PC-9 (cell line): Measurements from ENCODE around the gene DENND2A. TPM values are rescaled to one million over a fixed set of nuclear protein-coding genes. Genes with fewer than 3 reads are reported as not detected.

Experiments
- BruUV-seq: library from RNA; stranded (reverse); fragments of 400-500 nt; replicated peaks from 2 replicates; lab custom pipeline; 2021; lab: Mats Ljungman, UMichigan
- CTCF ChIA-PET: fragments of 300-600 bp; sonication (Branson Sonifier 250); formaldehyde crosslinking; loops from one replicate; lab custom pipeline; 2022; ENCODE audit warnings: antibody characterized with exemption; lab: Charles Lee
- POLR2A ChIA-PET: fragments of 300-600 bp; sonication (Branson Sonifier 250); formaldehyde crosslinking; loops from one replicate; lab custom pipeline; 2022; ENCODE audit warnings: antibody characterized with exemption; ENCODE audit not compliant: unreplicated experiment; lab: Charles Lee
- DNase-seq, 2 experiments: peaks; one replicate each; pipeline versions ENCODE4 v3.0.0 to v3.0.0-alpha.2; 2015 to 2022; ENCODE audit warnings: mixed read lengths in 1 of 2
- H2AFZ ChIP-seq: fragments of 200-600 bp; sonication (generic); 2 replicates; pipeline ENCODE4 v1.8.1; 2017; ENCODE audit warnings: antibody characterized with exemption
- H3F3A ChIP-seq: fragments of 200-600 bp; sonication (generic); 2 replicates; pipeline ENCODE4 v1.8.1; 2017; ENCODE audit warnings: antibody characterized with exemption, mild to moderate bottlenecking, low read depth; ENCODE audit not compliant: insufficient read depth
- H3K27ac ChIP-seq: fragments of 200-600 bp; sonication (generic); 2 replicates; pipeline ENCODE4 v1.6.1; 2016; ENCODE audit warnings: mixed run types
- H3K27me3 ChIP-seq: fragments of 200-600 bp; sonication (generic); 2 replicates; pipeline ENCODE4 v1.6.1; 2016; ENCODE audit warnings: low read depth, mixed run types; ENCODE audit not compliant: insufficient read depth
- H3K36me3 ChIP-seq: fragments of 200-600 bp; sonication (generic); 2 replicates; pipeline ENCODE4 v1.6.1; 2016; ENCODE audit warnings: low read depth, mixed run types
- H3K4me1 ChIP-seq: fragments of 200-600 bp; sonication (generic); replicated peaks from 2 replicates; pipeline ENCODE4 v1.6.1; 2016; ENCODE audit warnings: mixed run types; ENCODE audit not compliant: insufficient read depth
- H3K4me2 ChIP-seq: fragments of 200-600 bp; sonication (generic); 2 replicates; pipeline ENCODE4 v1.6.1; 2017; ENCODE audit warnings: mixed run types
- H3K4me3 ChIP-seq: fragments of 200-600 bp; sonication (generic); 2 replicates; pipeline ENCODE4 v1.6.1; 2016; ENCODE audit warnings: mixed run types
- H3K79me2 ChIP-seq: fragments of 200-600 bp; sonication (generic); 2 replicates; pipeline ENCODE4 v1.6.1; 2017; ENCODE audit warnings: low read depth, mixed run types
- H3K9me2 ChIP-seq: fragments of 200-600 bp; sonication (generic); 2 replicates; pipeline ENCODE4 v1.8.1; 2017; ENCODE audit warnings: mild to moderate bottlenecking; ENCODE audit not compliant: insufficient read depth
- H3K9me3 ChIP-seq: fragments of 200-600 bp; sonication (generic); 2 replicates; pipeline ENCODE4 v1.8.1; 2016; ENCODE audit warnings: low read depth; ENCODE audit not compliant: insufficient read depth
- H4K20me1 ChIP-seq: fragments of 200-600 bp; sonication (generic); 2 replicates; pipeline ENCODE4 v1.8.1; 2017; ENCODE audit not compliant: insufficient read depth
- EZH2 ChIP-seq: fragments of 200-600 bp; sonication (generic); IDR thresholded peaks from 2 replicates; pipeline ENCODE4 v1.8.0; 2017; ENCODE audit warnings: antibody characterized with exemption, low read depth
- intact Hi-C: fragments of 100-400 bp; cut with micrococcal nuclease; formaldehyde crosslinking; loops from one replicate; pipeline ENCODE4 v1.10.0; 2022; ENCODE audit not compliant: unreplicated experiment
- total RNA-seq: library from RNA; stranded (reverse); gene quantifications from 2 replicates; pipeline ENCODE4 v1.2.3, GENCODE V29; 2021
- TF ChIP-seq, protein P1 (sequence below): fragments of 200-600 bp; sonication (generic); conservative IDR thresholded peaks from 2 replicates; pipeline ENCODE4 v1.6.1; 2017; ENCODE audit warnings: mixed run types, antibody characterized with exemption, mild to moderate bottlenecking, moderate library complexity

DENND2A gene
- total RNA-seq, 1 experiment from 2014 or later: 4.2 TPM

DNA sequence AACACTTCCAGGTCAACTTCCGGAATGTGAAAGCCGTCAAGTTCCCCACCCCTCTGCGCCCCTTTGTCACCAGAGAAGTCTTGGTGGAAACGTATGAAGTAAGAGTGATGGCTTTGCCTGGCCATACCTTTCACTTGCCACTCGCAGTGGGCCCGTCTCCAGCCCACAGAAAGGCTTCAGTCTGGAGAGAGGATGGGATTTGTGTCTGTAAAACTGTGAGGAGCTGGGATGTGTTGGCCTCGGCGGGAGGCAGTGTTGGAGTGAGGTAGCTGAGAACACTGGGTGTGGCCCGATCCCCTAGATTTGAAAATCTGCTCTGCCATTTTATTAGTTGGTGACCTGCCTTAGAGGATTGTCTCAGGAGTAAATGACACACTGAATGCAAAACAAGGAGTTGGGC is 38.6 kb upstream of the DENND2A start:
- no TSS peak for BruUV-seq
- 0 out of 2 replicates have a peak, but pooled peaks cover 2% of the 10 kb centered on the region for H4K20me1 ChIP-seq
- H3K27ac ChIP-seq: no peak overlapping the region
- DNase-seq: peak in 1 of 2 experiments; percentile 20
- TF ChIP-seq, protein P1, sequence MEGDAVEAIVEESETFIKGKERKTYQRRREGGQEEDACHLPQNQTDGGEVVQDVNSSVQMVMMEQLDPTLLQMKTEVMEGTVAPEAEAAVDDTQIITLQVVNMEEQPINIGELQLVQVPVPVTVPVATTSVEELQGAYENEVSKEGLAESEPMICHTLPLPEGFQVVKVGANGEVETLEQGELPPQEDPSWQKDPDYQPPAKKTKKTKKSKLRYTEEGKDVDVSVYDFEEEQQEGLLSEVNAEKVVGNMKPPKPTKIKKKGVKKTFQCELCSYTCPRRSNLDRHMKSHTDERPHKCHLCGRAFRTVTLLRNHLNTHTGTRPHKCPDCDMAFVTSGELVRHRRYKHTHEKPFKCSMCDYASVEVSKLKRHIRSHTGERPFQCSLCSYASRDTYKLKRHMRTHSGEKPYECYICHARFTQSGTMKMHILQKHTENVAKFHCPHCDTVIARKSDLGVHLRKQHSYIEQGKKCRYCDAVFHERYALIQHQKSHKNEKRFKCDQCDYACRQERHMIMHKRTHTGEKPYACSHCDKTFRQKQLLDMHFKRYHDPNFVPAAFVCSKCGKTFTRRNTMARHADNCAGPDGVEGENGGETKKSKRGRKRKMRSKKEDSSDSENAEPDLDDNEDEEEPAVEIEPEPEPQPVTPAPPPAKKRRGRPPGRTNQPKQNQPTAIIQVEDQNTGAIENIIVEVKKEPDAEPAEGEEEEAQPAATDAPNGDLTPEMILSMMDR: no peak
- TF ChIP-seq EZH2: no peak
- H2AFZ ChIP-seq: no peak overlapping the region
- no peak overlapping the region for H3K4me3 ChIP-seq
- ChIA-PET POLR2A (no interaction called here), CTCF (no interaction called here)
- intact Hi-C loops: no loop called here
- no peaks in the 10 kb centered on the region for H3K9me3 ChIP-seq
- H3K79me2 ChIP-seq: peaks cover 5% of the 10 kb centered on the region; the same call in 1 of the 2 replicates
- peaks cover 13% of the 10 kb centered on the region for H3K4me1 ChIP-seq
- no peaks in the 10 kb centered on the region for H3F3A ChIP-seq
- H3K36me3 ChIP-seq: 0 out of 2 replicates have a peak, but pooled peaks cover 12% of the 10 kb centered on the region
- H3K9me2 ChIP-seq: no peaks in the 10 kb centered on the region
- no peaks in the 10 kb centered on the region for H3K27me3 ChIP-seq
- H3K4me2 ChIP-seq: no peak overlapping the region

DNA sequence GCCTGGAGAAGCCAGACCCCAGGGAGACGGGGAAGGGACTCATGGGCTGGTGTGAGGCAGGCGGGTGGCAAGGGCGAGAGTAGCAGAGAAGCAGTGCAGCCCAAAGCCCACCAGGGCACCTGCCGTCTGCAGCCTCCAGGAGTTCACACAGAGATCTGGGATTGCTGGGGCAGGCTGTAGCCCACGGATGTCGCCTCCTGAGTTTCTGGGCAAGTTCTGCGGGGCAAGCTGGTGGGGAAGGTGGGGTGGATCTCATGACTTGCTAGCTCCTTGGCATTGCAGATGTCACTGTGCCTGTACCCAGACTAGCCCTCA is 38.2 kb upstream of the DENND2A start:
- ChIA-PET CTCF (no interaction called here), POLR2A (no interaction called here)
- Histone ChIP-seq H3F3A (no peaks in the 10 kb centered on the region), H4K20me1 (0 out of 2 replicates have a peak, but pooled peaks cover 2% of the 10 kb centered on the region), H3K27me3 (no peaks in the 10 kb centered on the region), H3K27ac (no peak overlapping the region), H3K4me1 (peaks cover 17% of the 10 kb centered on the region), H3K9me2 (no peaks in the 10 kb centered on the region), H3K9me3 (no peaks in the 10 kb centered on the region), H3K4me3 (no peak overlapping the region), H3K36me3 (0 out of 2 replicates have a peak, but pooled peaks cover 12% of the 10 kb centered on the region), H3K4me2 (no peak overlapping the region), H2AFZ (no peak overlapping the region), H3K79me2 (peaks cover 5% of the 10 kb centered on the region; the same call in 1 of the 2 replicates)
- TF ChIP-seq, protein P1: no peak
- no peak for TF ChIP-seq EZH2
- DNase-seq: peak in 1 of 2 experiments; percentile 10
- intact Hi-C loops: no loop called here
- BruUV-seq: no TSS peak

GRCh38 chr7:140678081-140678815 is 37.6 kb upstream of the DENND2A start:
- DNase-seq: peak in 1 of 2 experiments; percentile 5
- H3F3A ChIP-seq: no peaks in the 10 kb centered on the region
- no peak overlapping the region for H2AFZ ChIP-seq
- no peak for TF ChIP-seq EZH2
- TF ChIP-seq, protein P1: no peak
- H3K4me1 ChIP-seq: peaks cover 20% of the 10 kb centered on the region
- H4K20me1 ChIP-seq: 0 out of 2 replicates have a peak, but pooled peaks cover 2% of the 10 kb centered on the region
- H3K4me3 ChIP-seq: no peak overlapping the region
- BruUV-seq: no TSS peak
- H3K9me2 ChIP-seq: no peaks in the 10 kb centered on the region
- intact Hi-C loops: no loop called here
- ChIA-PET CTCF (no interaction called here), POLR2A (no interaction called here)
- H3K79me2 ChIP-seq: peaks cover 5% of the 10 kb centered on the region; the same call in 1 of the 2 replicates
- no peak overlapping the region for H3K4me2 ChIP-seq
- H3K27ac ChIP-seq: no peak overlapping the region
- H3K9me3 ChIP-seq: no peaks in the 10 kb centered on the region
- no peaks in the 10 kb centered on the region for H3K27me3 ChIP-seq
- 0 out of 2 replicates have a peak, but pooled peaks cover 12% of the 10 kb centered on the region for H3K36me3 ChIP-seq
